Muscle layer of colon (tissue), 2 donors: Measurements from ENCODE around the gene BTBD9.

ENCODE experiments used
- H3K27ac ChIP-seq: one replicate; pipeline ENCODE4 v1.7.0; 2013; ENCODE audit warnings: low read depth, mild to moderate bottlenecking, low read length, moderate library complexity
- H3K27me3 ChIP-seq, 2 donors: one replicate each; pipeline ENCODE4 v1.7.0; 2013; ENCODE audit warnings: low read length in 2 of 2, mild to moderate bottlenecking in 2 of 2; ENCODE audit not compliant: insufficient read depth in 2 of 2, control insufficient read depth in 1 of 2
- H3K36me3 ChIP-seq: one replicate; pipeline ENCODE4 v1.7.0; 2013; ENCODE audit warnings: mild to moderate bottlenecking, low read length; ENCODE audit not compliant: insufficient read depth
- H3K4me1 ChIP-seq: one replicate; pipeline ENCODE4 v1.7.0; 2013; ENCODE audit warnings: mild to moderate bottlenecking, low read length; ENCODE audit not compliant: insufficient read depth
- H3K4me3 ChIP-seq, 2 donors: one replicate each; pipeline ENCODE4 v1.7.0; 2013; ENCODE audit warnings: low read length in 2 of 2, low read depth in 1 of 2, mild to moderate bottlenecking in 1 of 2, moderate library complexity in 1 of 2
- H3K9ac ChIP-seq: one replicate; pipeline ENCODE4 v1.7.0; 2013; ENCODE audit warnings: low read length
- H3K9me3 ChIP-seq: one replicate; pipeline ENCODE4 v1.7.0; 2013; ENCODE audit warnings: mild to moderate bottlenecking, low read length
- donor health status: abdominal sarcoma.
- donor health status: Adenocarcinoma of cecum.

The BTBD9 gene

DNA sequence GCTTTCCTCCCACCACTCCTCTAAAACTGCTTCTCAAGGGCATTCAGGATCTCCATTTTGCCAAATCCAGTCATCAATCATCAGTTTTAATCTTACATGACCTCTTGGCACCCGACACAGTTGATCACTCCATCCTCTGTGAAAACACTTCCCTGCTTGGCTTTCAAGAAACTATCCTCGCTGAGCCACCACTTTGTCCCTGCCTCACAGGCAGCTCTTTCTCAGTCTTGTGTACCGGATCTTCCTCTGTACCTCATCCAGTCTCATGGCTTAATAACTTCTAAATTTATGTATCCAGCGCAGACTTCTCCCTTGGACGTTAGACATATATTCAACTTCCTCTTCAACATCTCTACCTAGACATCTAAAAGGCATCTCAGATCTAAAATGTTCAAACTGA is 89.9 kb downstream of the BTBD9 start:
- no peaks in the 10 kb centered on the region for H3K9me3 ChIP-seq
- H3K27me3 ChIP-seq: no peaks in the 10 kb centered on the region
- no peaks in the 10 kb centered on the region for H3K4me1 ChIP-seq
- H3K27ac ChIP-seq: no peak overlapping the region
- H3K9ac ChIP-seq: no peak overlapping the region
- H3K36me3 ChIP-seq: no peaks in the 10 kb centered on the region
- H3K4me3 ChIP-seq: no peak overlapping the region

DNA sequence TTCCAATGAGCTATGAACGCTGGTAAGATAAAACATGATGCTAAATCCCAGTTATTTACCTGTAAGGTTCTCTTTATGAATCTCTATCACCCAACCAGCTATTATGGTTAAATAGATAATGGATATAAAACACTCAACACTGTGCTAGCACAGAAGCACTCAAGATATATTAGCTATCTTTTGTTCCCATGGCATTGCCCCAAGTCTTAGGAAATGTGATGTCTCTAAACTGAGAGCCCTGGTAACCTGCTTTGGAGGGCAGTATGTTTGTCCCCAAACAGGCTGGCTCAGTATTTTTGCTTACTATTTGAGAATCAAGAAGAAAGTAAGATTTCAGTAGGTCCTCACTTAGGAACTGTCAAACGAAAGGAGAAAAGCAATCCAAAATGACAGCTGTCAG is 90.5 kb downstream of the BTBD9 start:
- Histone ChIP-seq H3K36me3 (no peaks in the 10 kb centered on the region), H3K27ac (no peak overlapping the region), H3K27me3 (no peaks in the 10 kb centered on the region), H3K9me3 (no peaks in the 10 kb centered on the region), H3K9ac (no peak overlapping the region), H3K4me1 (no peaks in the 10 kb centered on the region), H3K4me3 (no peak overlapping the region)

DNA sequence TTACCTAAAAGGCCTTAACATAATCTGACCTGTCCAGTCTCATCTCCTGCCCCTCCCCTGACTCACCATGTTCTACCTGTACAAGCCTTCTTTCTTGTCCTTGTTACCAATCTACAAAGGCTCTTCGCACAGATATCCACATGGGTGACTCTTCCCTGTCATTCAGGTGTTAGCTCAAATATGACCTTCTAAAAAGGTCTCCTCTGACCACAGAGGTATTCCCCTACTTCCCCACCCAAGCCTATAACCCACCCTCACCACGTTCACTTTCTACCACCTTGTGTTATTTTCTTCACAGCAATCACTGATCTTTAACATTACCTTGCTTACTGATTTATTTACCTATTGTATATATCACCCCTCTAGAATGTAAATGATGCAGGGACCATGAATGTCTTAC is 96.7 kb downstream of the BTBD9 start:
- H3K4me1 ChIP-seq: no peaks in the 10 kb centered on the region
- no peak overlapping the region for H3K4me3 ChIP-seq
- H3K27ac ChIP-seq: no peak overlapping the region
- H3K9me3 ChIP-seq: no peaks in the 10 kb centered on the region
- no peaks in the 10 kb centered on the region for H3K36me3 ChIP-seq
- no peaks in the 10 kb centered on the region for H3K27me3 ChIP-seq
- H3K9ac ChIP-seq: no peak overlapping the region

DNA sequence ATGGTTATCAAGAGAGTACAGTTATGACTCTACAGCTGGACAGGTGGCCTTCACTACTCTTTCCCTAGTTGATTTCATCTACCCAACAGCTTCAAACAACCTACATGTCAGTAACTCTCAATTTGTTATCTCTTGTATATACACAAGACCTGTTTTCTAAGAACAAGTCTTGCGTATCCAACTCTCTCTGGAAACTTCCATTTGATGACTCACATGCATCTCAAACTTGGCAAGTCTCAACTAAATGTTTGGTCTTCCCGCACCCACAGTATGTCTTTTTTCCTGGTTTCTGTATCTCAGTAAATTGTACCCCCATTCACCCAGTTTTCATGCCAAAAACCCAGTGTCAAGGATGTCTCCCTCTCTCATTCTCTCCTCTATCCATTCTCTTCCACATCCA is 97.7 kb downstream of the BTBD9 start:
- no peaks in the 10 kb centered on the region for H3K27me3 ChIP-seq
- H3K9me3 ChIP-seq: no peaks in the 10 kb centered on the region
- H3K27ac ChIP-seq: no peak overlapping the region

DNA sequence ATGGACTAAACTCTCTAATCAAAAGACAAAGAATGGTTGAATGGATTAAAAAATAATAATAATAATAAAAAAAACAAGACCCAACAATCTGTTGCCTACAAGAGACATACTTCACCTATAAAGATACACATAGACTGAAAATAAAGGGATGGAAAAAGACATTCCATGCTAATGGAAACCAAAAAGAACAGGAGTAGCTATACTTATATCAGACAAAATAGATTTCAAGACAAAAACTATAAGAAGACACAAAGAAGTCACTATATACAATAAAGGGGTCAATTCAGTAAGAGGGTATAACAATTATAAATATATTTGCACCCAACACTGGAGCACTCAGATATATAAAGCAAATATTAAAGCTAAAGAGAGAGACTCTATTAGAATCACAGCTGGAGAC is 106.7 kb downstream of the BTBD9 start:
- no peak overlapping the region for H3K4me3 ChIP-seq
- H3K9ac ChIP-seq: no peak overlapping the region
- H3K27me3 ChIP-seq: no peaks in the 10 kb centered on the region
- H3K27ac ChIP-seq: no peak overlapping the region
- H3K9me3 ChIP-seq: no peaks in the 10 kb centered on the region
- no peaks in the 10 kb centered on the region for H3K36me3 ChIP-seq
- no peaks in the 10 kb centered on the region for H3K4me1 ChIP-seq

More for the DNA sequence above, 97.7 kb downstream of the BTBD9 start:
- Histone ChIP-seq H3K4me3 (no peak overlapping the region), H3K4me1 (no peaks in the 10 kb centered on the region), H3K36me3 (no peaks in the 10 kb centered on the region), H3K9ac (no peak overlapping the region)

DNA sequence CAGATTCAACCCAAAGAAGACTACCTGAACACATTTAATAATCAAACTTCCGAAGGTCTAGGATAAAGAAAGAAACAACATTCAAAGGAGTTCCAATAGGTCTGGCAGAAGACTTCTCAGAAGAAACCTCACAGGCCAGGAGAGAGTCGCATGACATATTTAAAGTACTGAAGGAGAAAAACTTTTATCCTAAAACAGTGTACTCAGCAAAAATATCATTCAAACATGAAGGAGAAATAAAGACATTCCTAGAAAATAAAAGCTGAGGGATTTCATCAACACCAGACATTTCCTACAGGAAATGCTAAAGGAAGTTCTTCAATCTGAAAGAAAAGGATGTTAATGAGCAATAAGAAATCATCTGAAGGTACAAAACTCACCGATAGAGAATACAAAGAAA is 108.6 kb downstream of the BTBD9 start:
- Histone ChIP-seq H3K36me3 (no peaks in the 10 kb centered on the region), H3K9me3 (no peaks in the 10 kb centered on the region), H3K27ac (no peak overlapping the region), H3K4me3 (no peak overlapping the region), H3K9ac (no peak overlapping the region), H3K4me1 (no peaks in the 10 kb centered on the region), H3K27me3 (no peaks in the 10 kb centered on the region)

DNA sequence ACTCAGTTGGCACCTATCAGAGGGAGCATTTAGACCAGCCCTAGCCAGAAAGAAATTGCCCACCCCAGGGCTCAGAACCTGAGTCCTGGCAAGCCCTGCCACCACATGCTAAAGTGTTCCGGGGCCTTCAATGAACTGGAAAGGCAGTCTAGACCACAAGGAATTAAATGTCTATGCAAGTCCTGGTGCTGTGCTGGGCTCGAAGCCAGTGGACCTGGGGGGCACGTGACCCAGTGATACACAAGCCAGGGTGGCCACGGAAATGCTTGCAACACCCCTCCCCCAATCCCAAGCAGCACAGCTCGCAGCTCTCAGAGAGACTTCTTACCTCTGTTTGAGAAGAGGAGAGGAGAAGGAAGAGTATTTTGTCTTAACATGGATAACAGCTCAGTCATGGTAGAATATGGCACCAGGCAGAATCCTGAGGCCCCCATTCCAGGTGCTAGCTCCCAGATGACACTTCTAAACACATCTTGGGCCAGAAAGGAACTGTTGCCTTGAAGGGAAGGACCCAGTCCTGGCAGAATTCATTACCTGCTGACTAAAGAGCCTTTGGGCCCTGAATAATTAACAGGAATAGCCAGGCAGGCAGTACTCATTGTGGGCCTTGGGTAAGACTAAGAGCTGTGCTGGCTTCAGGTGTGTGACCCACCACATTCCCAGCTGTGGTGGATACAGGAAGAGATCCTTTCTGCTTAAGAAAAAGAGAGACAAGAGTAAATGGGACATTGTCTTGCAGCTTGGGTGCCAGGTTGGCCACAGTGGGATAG is 111.3 kb downstream of the BTBD9 start:
- Histone ChIP-seq H3K27ac (no peak overlapping the region), H3K4me3 (no peak overlapping the region), H3K9me3 (peaks cover 4% of the 10 kb centered on the region), H3K27me3 (no peaks in the 10 kb centered on the region), H3K4me1 (no peaks in the 10 kb centered on the region), H3K9ac (no peak overlapping the region), H3K36me3 (no peaks in the 10 kb centered on the region)

DNA sequence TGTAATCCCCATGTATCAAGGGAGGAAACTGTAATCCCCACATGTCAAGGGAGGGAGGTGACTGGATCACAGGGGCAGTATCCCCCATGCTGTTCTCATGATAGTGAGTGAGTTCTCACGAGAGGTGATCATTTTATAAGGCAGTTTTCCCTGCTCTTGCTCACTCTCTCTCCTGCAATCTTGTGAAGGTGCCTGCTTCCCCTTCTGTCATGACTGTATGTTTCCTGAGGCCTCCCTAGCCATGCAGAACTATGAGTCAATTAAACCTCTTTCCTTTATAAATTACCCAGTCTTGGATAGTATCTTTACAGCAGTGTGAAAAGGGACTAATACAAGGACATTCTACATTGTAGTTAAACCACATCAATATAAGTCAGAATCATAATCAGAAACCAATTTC is 112.4 kb downstream of the BTBD9 start:
- H3K36me3 ChIP-seq: no peaks in the 10 kb centered on the region
- no peak overlapping the region for H3K4me3 ChIP-seq
- no peak overlapping the region for H3K9ac ChIP-seq
- H3K27ac ChIP-seq: no peak overlapping the region
- H3K27me3 ChIP-seq: no peaks in the 10 kb centered on the region
- H3K9me3 ChIP-seq: peaks cover 4% of the 10 kb centered on the region
- peaks cover 6% of the 10 kb centered on the region for H3K4me1 ChIP-seq

DNA sequence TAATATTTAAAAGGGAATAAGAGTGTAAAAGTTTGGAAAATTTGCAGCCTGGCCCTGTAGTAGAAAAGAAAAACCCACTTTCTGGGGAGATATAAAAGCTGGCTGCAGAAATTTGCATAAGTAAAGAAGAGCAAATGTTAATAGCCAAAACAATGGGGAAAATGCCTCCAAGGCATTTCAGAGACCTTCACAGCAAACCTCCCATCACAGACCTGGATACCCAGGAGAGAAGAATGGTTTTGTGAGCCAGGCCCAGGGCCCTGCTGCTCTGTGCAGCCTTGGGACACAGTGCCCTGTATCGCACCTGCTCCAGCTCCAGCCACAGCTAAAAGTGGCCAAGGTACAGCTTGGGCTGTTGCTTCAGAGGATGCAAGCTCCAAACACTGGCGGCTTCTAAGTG is 113.8 kb downstream of the BTBD9 start:
- Histone ChIP-seq H3K9ac (no peak overlapping the region), H3K36me3 (no peaks in the 10 kb centered on the region), H3K4me1 (peaks cover 12% of the 10 kb centered on the region), H3K9me3 (peaks cover 4% of the 10 kb centered on the region), H3K4me3 (no peak overlapping the region), H3K27ac (no peak overlapping the region), H3K27me3 (no peaks in the 10 kb centered on the region)

DNA sequence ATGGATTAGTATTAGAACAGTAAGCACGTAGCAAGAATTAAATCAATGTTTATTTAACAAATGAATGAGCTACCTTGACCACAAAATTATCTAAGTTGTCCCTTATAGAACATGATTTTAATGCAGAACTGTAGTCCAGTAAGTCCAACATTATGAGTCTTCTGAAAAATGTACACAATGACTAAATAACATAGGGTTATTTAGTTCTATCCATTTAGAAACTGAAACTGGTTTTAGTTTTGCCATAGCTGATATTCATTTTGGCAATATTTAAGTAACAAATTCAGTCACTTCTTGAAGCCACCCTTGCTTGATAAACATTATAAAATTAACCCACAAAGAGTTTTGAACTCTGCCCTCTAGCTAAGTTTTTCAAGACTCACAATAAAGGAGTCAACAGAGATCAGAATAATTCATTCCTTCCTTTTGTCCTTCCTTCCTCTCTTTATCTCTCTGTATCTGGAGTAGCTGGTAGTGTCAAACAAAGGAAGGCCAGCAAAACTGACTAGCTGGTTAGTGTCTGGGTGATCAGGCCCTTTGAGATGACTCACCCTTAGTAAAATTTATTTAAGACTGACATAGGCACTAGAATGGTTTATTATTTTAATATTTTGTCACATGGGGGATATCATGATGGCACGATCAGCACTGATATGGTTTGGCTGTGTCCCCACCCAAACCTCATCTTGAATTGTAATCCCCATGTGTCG is 115.1 kb downstream of the BTBD9 start:
- H3K4me1 ChIP-seq: peaks cover 12% of the 10 kb centered on the region
- H3K27ac ChIP-seq: no peak overlapping the region
- no peak overlapping the region for H3K9ac ChIP-seq
- peaks cover 4% of the 10 kb centered on the region for H3K9me3 ChIP-seq
- no peaks in the 10 kb centered on the region for H3K36me3 ChIP-seq
- H3K27me3 ChIP-seq: no peaks in the 10 kb centered on the region
- H3K4me3 ChIP-seq: no peak overlapping the region

DNA sequence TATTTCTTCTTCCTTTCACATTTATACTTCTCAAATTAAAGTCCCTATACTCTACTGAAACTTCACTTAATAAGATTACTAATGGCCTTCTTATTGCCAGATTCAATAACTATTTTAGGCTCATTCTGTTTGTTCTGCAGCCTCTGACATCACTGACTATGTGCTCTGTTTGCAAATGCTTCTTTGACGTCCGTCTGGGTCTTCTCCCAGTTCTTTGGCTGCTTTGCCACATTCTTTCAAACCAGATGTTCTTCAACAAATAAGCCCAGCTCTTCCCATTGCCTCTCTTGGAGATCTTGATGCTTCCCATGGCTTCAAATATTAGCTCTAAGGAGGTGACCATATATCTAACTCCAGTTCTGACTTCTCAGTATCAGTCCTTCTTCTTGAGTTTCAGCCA is 117.4 kb downstream of the BTBD9 start:
- peaks cover 4% of the 10 kb centered on the region for H3K9me3 ChIP-seq
- no peak overlapping the region for H3K27ac ChIP-seq
- H3K4me3 ChIP-seq: no peak overlapping the region
- H3K36me3 ChIP-seq: no peaks in the 10 kb centered on the region
- H3K9ac ChIP-seq: no peak overlapping the region
- peaks cover 18% of the 10 kb centered on the region for H3K4me1 ChIP-seq
- no peaks in the 10 kb centered on the region for H3K27me3 ChIP-seq
